Measurements from ENCODE around the gene PDRG1.
A peak's percentile ranks its signal among the peaks of the same experiment; 100 is the strongest.

Gene PDRG1

DNA sequence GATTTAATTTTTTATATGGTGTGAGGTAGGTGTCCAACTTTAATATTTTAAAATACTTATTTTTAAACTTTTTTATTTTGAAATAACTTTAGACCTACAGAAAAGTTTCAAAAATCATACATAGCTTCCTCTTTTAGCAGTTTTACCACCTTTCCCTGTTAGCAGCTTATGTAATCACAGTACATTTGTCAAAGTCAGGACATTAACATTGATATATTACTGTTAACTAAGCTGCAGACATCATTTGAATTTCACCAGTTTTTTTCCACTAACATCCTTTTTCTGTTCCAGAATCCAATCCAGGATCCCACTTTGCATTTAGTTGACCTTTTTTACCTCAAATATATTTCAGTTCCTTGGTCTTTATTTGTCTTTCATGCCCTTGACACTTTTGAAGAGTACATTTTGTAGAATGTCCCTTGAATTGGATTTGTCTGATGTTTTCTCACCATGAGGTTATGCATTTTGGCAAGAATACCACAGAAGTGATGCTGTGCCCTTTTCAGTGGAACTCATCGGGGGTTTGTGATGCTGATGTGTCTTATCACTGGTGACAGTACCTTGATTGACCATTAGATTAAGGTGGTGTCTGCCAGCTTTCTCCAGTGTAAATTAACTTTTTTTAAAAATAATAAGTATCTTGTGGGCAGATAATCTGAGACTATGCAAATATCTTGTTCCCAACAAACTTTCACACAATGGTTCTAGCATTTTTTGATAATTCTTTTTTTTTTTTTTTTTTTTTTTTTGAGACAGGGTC, 48.0 kb downstream of the PDRG1 start:
- no peak for DNase-seq

DNA sequence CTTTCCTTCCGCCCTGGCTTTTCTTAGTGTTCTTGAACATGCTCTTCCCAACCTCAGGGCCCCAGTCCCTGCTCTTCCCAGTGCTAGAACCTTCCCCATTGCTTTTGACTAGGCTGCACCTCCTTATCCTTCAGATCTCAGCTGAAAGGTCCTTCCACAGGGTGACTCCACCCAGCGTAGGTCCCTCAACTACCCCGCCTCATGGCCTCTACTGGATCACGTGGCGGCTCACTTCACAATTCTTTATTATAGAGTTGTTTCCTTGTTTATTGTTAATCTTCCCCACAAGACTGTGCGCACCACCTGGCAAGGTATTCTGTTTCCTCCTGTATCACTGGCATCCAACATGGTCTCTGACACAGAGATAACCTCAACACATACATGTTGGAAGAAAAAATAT, 50.2 kb downstream of the PDRG1 start:
- DNase-seq: no peak

DNA sequence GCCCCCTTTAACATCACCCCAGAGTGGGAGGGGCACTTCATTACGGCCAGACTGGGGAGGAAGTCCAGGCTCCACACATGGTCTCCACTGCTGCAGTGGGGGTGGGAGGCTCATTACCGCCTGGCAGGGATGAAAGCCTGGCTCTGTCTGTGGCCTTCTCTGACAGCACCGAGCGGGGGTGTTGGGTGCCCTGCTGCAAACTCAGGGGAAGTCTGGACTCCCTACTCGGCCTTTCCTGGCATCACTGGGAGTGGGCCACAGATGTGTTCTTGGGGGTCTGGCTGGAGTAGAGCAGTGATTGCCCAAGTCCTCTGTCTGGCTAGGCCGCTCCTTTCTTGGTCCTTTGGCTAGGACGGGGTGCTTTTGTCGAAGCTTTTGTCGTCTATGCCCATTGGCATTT, 54.3 kb downstream of the PDRG1 start:
- DNase-seq: no peak

DNA sequence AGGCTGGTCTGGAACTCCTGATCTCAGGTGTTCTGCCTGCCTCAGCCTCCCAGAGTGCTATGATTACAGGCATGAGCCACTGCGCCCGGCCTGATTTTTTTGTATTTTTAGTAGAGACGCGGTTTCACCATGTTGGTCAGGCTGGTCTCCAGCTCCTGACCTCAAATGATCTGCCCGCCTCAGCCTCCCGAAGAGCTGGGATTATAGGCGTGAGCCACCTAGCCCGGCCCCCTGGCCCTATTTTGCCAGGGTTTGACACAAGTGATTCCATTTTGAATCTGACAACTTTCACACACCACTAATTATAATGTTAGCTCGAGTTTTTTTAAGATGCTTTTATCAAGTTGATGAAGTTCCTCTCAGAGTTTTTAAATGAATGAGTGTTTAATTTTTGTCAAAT, 55.8 kb downstream of the PDRG1 start:
- DNase-seq: no peak

DNA sequence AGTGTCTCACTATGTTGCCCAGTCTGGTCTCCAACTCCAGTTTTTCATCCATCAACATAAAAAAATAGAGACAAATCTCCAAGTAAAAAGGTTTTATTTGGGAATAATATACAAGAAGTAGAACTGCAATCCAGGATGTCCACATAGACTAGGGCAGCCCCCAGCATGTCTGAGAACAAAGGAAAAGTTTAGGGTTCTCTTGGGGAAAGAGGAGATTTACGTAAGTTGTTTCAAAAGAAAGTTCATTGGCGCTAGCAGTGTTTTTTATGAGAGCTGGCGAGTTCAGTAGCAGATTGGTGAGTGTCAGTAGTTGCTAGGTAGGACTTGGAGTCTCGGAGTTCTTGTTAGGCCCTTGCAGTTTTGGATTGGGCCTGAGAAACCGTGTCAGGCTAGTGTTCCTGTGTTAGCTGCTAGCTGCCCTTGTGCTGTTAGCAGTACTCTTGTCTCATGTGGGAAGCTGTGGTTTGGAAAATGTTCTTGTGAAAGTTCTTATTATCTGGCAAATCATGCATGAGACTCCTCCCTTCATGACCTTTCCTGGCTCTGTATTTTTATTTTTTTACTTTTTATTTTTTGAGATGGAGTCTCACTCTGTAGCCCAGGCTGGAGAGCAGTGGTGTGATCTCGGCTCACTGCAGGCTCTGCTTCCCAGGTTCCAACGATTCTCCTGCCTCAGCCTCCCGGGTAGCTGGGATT, 56.7 kb downstream of the PDRG1 start:
- peak; percentile 4 for DNase-seq
